Measurements from ENCODE around the gene GCNT1.
"Not testable (repeated sequence)": the region's sequence is repeated elsewhere in the genome, so short reads cannot be mapped to it uniquely, and the experiment has no call there.

Gene GCNT1

DNA sequence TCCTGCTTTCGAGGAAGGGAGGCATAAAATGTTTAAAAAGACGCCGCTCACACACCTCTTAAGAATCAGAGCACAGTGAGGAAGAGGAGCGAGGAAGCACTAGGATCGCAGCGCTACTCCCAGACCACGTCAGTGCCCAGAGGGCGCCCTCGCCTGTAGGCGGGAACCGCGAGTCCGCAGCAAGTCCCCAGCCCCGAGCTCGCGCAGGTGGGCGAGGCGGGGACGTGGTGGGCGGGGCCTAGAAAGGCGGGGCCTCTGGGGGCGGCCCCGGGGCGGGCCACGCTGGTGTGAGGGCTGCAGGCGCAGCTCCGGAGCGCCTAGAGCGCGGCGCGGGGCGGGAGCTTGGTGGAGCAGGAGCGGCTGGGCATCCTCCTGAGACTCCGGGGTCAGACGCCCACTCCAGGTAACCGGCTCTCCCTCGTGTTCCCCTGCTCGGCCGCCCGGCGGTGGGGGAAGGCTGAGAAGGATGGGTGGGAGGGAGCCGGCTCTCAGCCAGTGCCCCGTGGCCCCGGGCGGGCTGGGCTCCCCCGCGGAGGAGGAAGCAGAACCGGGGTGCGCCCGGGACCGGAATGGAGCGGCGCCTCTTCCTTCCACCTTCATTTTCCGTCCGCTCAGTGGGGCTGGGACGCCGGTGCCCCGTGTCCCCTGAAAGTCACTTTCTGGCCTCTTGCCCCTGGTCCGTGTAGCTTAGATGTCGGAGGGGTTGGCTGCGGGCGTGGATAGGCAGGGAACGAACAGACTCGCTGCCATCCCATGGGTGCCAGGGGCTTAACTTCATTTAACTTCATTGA lies at the start of gene GCNT1:
Gene GCNT1, plus strand, starts transcription at position 280 of the 791 bp plus-strand sequence. CDS start 43,200 bp downstream, outside the sequence.
- DNase-seq: peak; percentile 89

DNA sequence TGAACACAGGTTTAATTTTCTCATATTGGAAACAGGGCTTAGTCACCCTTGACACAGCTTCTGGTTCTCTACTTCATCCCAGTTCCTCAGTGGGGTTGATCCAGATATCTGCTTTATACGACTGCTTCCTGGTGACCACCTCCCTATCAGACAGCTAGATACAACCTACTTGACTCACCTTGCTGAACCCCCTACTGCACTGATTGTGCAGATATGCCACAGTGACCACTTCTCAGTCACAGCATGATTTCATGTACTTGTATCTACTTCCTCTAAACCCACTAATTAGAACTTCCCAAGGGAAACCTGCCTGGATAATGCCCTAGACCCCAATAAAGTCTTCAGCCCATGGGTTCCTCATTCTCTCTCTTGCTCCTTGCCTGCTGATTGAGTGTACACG lies 46.3 kb upstream of the GCNT1 start:
- DNase-seq: no peak

DNA sequence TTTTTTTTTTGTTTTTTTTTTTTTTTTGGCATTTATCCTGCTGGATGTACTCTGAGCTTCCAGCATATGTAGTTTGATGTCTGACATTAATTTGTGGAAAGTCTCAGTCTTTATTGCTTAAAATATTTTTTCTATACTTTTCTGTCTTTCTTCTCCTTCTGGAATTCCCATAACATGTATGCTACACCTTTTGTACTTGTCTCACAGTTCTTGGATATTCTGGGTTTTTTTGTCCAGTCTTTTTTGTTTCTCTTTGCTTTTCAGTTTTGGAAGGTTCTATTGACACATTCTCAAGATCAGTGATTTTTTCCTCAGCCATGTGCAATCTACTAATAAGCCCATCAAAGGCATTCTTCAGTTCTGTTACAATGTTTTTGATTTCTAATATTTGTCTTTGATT lies 45.3 kb upstream of the GCNT1 start:
- no peak for DNase-seq

DNA sequence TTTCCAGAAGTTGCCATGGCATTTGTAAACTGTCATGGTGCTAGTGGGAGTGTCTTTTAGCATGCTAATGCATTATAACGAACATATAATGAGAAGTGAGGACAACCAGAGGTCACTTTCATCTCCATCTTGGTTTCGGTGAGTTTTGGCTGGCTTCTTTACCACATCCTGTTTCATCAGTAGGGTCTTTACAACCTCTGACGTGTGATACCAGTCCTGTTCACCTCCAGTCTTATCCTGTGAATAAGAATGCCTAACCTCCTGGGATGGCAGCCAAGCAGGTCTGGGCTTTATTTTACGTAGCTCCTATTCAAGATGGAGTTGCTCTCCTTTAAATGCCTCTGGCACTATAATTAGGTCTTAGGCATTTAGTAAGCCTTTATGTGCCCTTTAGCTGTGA lies 44.3 kb upstream of the GCNT1 start:
- no peak for DNase-seq

DNA sequence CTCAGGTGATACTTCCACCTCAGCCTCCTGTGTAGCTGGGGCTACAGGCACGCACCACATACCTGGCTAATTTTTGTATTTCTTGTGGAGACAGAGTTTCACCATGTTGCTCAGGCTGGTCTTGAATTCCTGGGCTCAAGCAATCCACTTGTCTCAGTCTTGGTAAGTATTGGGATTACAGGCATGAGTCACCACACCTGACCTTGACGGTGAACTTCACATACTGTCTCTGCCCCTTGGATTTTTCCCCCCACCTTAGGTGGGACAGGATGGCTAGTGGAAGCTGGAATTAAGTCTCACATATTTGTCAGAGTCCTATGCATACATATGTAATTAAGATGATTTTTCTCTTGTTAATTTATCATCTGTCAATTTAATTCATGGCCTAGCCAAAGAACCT lies 43.8 kb upstream of the GCNT1 start:
- DNase-seq: no peak

DNA sequence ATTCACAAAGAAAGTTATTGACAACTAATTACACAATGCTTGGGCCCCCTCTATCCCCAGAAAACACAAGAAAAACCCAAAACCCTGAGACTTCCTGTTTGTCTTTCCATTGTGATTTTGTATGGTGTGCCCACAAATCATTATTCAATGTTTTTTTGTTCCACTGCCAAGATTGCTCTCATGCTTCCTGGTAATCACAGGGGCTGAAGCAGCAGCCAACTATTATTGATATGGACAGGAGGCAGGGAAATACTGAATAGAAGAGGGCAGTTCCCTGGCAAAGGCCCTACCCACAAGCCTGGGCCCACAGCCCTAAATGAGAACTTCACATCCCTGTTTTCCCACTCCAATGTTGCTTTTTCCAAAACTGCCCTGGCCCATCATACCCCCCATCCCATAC lies 43.3 kb upstream of the GCNT1 start:
- no peak for DNase-seq

DNA sequence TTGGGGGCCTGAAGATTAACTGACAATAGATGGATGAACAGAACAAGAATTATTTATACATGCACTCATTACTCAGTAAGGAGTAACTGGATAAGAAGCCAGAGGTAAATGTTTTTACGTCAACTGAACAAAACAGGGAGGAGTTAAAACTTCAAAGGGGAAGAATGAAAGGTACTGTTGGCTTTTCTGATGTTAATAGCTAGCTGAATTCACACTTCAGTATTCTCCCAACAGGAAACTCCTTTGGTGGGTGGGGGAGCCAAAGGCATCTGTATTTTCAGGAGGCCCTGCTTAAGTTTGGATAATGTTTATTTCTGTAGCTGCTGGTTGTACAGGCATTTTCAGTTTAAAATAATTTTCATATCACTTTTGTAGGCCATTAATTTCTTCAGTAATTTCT lies 41.6 kb upstream of the GCNT1 start:
- DNase-seq: no peak

DNA sequence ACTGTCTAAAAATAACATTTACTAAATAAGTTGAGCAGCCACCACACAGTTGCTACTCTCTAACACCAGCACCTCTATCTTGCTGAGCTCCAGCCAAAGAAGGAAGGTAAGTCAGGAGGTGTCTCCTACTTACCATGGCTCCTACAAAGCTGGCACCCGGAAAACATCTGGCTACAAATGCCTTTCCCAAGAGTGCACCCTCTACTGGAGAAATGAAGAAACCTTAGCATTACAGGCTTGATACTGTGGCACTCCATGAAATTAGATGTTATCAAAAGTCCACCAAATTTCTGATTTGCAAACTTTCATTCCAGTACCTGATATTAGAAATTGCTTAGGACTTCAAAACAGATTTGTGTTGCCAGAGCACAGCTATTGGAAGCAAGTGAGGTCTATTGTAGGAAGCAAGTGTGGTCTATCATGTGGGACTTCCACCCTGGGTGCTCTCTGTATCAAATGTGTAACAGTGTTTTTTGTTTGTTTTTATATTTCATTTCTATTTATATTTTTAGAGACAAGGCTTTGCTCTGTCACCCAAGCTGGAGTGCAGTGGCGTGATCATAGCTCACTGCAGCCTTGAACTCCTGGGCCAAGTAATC lies 39.1 kb upstream of the GCNT1 start:
- DNase-seq: no peak

DNA sequence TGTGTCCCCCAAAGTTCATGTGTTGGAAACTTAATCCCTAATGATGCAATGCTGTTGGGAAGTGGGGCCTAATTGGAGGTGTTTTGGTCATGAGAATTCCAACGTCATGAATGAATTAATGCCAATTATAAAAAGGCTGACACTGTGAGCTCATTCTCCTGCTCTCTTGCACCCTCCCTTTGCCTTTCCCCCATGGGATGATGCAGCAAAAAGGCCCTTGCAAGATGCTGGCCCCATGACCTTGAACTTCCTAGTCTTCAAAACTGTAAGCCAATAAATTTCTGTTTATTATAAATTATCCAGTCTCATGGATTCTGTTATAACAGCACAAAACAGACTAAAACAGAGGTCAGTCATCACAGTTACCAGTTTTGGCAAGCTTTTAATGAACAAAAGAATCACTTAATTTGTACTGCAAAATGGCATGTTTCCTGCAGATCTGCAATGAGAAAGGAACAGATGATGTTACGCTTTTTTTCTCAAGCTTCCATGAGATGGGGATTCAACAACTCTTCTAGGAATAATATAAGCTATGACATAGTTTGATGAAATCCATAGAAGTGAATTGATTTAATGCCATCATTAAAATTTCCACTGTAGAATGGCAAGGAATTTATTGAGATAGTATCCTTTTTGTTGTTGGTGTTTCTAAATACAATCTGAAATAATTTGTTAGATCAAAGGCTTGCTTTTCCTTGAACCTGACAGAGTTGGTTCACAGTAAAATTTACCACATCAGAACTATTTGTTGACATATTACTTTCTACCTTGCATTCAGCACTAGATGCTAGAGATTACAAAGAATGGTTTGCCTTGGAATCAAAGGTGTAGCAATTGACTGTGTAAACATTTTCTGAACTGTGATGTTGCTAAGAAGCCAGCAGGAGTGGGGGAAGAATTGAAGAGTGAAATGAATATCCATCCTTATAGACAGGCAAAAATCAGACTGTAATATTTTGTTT lies 35.5 kb upstream of the GCNT1 start:
- no peak for DNase-seq

DNA sequence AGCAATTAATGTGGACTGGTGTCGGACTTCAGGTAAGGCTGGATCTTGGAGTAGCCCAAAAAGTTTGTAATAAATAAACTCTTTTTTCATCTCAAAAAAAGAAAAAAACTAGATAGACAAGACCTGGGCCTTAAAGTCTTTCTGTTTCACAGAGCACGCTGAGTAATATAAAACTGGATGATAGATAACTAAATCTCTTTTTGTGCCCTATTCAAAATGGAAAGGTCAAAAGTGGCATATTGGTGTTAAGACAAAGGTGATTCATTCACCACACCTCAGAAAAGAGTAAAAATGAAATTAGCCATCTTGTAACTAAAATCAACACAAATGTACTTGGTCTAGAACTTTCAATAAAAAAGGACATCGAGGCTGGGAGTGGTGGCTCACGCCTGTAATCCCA lies 34.5 kb upstream of the GCNT1 start:
- DNase-seq: no peak

DNA sequence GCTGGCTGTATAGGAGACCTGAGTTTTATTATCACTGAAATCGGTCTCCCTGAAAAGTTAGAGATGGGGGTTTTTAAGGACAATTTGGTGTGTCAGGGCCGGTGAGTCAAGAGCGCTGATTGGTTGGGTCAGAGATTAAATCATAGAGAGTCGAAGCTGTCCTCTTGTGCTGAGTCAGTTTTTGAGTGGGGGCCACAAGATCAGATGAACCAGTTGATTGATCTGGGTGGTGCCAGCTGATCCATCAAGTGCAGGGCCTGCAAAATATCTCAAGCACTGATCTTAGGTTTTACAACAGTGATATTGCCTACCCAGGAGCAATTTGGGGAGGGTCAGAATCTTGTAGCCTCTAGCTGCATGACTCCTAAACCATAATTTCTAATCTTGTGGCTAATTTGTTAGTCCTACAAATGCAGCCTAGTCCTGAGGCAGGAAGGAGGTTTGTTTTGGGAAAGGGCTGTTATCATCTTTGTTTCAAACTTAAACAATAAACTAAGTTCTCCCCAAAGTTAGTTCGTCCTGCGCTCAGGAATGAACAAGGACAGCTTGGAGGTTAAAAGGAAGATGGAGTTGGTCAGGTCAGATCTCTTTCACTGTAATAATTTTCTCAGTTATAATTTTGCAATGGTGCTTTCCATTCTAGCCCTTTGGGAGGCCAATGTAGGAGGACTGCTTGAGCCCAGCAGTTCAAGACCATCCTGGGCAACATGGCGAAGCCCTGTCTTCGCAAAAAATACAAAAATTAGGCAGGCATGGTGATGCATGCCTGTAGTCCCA lies 33.1 kb upstream of the GCNT1 start:
- DNase-seq: no peak

DNA sequence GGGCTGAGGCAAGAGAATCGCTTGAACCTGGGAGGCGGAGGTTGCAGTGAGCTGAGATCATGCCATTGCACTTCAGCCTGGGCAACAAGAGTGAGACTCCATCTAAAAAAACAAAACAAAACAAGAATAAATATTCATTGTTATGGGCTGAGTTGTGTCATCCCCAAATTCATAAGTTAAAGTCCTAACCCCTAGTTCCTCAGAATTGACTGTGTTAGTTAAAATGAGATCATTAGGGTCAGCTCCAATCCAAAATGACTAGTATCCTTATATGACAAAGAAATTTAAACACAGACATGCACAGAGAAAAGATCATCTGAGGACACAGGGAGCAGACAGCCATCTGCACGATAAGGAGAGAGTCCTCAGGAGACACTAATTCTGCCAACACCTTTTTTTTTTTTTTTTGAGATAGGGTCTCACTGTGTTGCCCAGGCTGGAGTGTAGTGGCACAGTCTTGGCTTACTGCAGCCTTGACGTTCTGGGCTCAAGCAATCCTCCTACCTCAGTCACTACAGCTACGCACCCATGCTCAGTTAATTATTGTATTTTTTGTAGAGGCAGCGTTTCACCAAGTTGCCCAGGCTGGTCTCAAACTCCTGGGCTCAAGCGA lies 32.1 kb upstream of the GCNT1 start:
- no peak for DNase-seq

DNA sequence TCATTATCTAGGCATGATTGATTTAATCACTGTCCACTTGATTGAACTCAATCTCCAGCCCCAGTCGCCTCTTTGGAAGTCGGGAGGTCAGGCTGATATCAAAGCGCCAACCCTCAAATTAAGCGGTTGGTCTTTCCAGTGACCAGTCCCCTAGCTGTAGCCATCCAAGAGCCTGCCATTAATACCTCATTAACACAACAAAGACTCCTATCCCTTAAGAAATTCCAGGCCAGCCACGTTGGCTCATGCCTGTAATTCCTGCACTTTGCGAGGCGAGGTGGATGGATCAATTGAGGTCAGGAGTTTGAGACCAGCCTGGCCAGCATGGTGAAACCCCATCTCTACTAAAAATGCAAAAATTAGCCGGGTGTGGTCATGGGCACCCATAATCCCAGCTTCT lies 27.4 kb upstream of the GCNT1 start:
- no peak for DNase-seq

DNA sequence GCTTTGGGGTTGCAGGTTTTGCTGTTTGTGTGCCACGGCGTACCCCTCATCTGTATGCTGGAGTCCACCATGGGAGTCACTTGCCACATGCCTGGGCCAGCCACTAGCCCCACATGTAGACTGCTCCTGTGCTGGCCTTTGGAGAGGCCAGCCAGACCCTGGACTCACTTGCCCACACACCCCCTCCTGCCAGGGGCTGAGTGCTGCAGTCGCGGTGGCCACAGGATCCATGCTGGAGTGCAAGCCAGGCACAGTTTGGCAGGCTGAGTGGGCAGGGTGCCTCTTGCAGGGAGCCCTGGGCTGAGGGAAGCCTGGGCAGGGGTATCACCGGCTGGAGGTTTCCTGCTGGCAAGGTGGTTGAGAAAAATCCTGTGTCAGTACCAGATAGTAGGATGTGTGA lies 25.6 kb upstream of the GCNT1 start:
- no peak for DNase-seq

DNA sequence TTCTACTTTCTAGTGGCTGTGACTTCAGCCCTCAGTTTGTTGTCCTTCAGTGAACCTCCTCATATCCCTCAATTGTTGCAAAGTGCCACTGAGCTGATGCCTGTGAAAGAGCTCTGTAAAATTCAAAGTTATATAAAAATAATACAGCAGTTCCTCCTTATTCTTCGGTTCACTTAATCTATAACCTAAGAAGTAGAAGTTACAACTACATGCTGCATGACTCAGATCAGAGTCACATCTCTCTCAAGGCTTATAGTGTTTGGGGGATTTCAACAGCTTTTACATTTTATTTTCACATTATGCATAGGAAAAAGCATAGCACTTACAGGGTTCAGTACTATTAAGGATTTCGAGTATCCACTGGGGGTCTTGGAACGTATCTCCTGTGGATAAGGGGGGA lies 25.1 kb upstream of the GCNT1 start:
- DNase-seq: no peak

DNA sequence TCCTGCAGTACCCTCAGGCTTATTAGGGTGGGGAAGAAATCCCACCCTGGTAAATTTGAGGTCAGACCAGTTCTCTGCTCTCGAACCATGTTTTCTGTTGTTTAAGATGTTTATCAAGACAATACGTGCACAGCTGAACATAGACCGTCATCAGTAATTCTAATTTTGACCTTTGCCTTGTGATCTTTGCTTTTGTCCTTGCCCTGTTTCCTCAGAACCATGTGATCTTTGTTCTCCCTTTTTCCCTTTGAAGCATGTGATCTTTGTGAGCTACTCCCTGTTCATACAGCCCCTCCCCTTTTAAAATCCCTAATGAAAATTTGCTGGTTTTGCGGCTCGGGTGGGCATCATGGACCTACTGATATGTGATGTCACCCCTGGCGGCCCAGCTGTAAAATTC lies 24.1 kb upstream of the GCNT1 start:
- DNase-seq: not testable (repeated sequence)

DNA sequence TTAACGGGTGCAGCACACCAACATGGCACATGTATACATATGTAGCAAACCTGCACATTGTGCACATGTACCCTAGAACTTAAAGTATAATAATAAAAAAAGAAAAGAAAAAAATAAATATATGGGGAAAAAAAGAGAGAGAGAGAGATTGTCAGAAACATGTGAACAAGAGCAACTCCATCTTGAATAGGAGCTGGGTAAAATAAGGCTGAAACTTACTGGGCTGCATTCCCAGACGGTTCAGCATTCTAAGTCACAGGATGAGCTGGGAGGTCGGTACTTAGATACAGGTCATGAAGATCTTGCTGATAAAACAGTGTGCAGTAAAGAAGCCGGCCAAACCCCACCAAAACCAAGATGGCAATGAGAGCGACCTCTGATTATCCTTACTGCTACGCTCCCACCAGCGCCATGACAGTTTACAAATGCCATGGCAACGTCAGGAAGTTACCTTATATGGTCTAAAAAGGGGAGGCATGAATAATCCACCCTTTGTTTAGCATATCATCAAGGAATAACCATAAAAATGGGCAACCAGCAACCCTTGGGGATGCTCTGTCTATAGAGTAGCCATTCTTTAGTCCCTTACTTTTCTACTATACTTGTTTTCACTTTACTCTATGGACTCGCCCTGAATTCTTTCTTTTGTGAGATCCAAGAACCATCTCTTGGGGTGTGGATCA lies 21.8 kb upstream of the GCNT1 start:
- DNase-seq: not testable (repeated sequence)

DNA sequence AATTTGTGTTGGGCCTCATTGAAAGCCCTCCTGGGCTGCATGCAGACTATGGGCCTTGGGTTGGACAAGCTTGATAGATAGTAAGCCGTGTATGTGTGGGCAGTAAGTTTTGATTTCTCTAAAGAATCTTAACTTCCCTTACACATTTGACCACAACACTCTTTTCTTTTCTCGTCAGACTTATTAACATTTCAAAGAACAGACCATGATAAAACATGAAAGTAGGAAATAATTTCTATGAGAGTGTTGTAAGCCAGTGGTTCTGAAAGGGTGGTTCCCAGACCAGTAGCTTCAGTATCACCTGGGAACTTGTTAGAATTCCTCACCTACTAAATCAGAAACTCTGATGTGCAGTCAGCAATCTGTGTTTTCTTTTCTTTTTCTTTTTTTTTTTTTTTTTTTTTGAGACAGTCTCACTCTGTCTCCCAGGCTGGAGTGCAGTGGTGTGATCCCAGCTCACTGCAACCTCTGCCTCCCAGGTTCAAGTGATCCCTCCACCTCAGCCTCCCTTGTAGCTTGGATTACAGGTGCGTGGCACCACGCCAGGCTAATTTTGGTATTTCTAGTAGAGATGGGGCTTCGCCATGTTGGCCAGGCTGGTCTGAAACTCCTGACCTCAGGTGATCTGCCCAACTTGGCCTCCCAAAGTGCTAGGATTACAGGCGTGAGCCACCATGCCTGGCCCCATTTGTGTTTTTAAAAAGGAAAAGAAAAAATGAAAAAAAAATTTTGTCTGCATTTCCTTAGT lies 20.0 kb upstream of the GCNT1 start:
- DNase-seq: no peak

DNA sequence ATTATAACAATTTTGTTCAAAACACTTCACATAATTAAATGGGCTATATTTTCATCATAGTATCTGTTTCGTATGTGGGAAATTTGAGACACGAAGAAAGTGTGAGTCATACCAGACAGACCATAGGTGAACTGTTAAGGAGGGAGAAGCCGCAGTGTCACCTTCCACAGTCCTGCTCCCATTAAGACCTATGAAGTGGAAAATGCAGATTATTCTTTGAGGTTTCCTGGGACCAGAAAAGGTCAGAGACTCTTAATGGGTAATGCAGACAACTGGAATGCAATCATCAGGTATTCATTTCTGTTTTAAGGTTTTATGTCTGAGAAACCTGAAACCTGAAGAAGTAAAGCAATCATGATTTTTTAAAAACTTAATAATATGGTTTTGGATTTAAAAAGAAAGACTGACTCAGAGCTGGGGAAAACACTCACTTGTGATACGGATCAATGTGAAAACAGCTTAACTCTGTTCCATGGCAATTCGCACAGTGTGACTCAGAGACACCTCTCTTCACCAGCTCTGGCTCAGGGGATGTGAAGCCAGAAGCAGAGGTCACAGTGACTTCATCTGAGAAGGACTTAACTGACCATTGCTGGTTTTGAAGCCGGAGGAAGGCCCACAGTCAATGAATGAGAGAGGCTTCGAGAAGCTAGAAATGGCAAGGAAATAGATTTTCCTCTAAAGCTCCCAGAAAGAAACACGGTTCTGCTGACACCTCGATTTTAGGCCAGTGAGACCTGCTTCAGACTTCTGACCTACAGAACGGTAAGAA lies 17.2 kb upstream of the GCNT1 start:
- DNase-seq: peak; percentile 23

DNA sequence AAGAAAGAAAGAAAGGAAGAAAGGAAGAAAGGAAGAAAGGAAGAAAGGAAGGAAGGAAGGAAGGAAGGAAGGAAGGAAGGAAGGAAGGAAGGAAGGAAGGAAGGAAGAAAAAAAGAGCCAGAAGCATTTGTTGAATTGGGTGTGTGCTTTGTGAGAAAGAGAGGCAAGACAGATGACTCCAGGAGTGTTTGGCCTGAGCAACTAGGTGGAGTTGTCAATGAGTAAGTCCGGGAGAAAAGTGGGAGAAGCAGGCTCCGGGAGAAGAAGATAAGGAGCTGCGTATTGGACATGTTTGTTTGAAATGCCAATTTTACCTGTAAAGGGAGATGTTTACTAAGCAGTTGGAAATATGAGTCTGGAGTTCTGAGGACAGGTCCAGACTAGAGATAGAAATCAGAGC lies 15.1 kb upstream of the GCNT1 start:
- no peak for DNase-seq

All from stimulated activated CD4-positive, alpha-beta T cell treated with anti-CD3 and anti-CD28 coated beads, Interleukin-4, amount 100 ng/mL, for 1 hour (primary cell).